ENCODE data around the gene WWOX. TPM values are rescaled to one million over a fixed set of nuclear protein-coding genes. Genes with fewer than 3 reads are reported as not detected.

Gene WWOX
- total and polyA plus RNA-seq, 2 of the 8 experiments (the other 6 are each of a cell fraction or from before 2014, with no cell fraction given) = 5.4 to 16.7 TPM

- H2BK120ac ChIP-seq (replicated peaks; ENCODE audit: low read depth, low read length) = no peak overlapping the region
- H3K4ac ChIP-seq (replicated peaks; ENCODE audit: insufficient read length, low read depth, low read length) = no peak overlapping the region
- H4K91ac ChIP-seq (replicated peaks; ENCODE audit: insufficient read length, low read length) = no peak overlapping the region
- no peaks in the 10 kb centered on the region for H3K36me3 ChIP-seq (ENCODE audit: control insufficient read depth in 2 of 4, insufficient read depth in 4 of 4, low read length in 3 of 4)
- H3K4me2 ChIP-seq (ENCODE audit: insufficient read depth in 1 of 2, low read depth in 2 of 2, low read length in 2 of 2) = no peak overlapping the region
- H3K4me1 ChIP-seq (replicated peaks in 1 of 4; ENCODE audit: control insufficient read depth in 3 of 4, insufficient read depth in 4 of 4, low read length in 3 of 4) = peaks cover 0 to 6% (median 3%) of the 10 kb centered on the region in 4 experiments; a peak in 4 of 7 replicates
- no peak overlapping the region for H4K5ac ChIP-seq (ENCODE audit: insufficient read length, low read depth, low read length)
- no peak overlapping the region for H2AFZ ChIP-seq (ENCODE audit: low read length)
- H3K79me1 ChIP-seq (ENCODE audit: low read depth, low read length) = no peaks in the 10 kb centered on the region; the same call in 1 of the 2 replicates
- H3K14ac ChIP-seq (ENCODE audit: insufficient read length) = no peak overlapping the region
- no peak overlapping the region for H3K18ac ChIP-seq (ENCODE audit: extremely low read depth, low read length)
- DNase-seq (ENCODE audit: low read depth in 1 of 2, low spot score in 2 of 2) (no peak), FAIRE-seq (no peak)
- no peak overlapping the region for H4K8ac ChIP-seq (ENCODE audit: extremely low read depth, insufficient read depth, low read length)
- no peak overlapping the region for H3K9ac ChIP-seq (replicated peaks in 1 of 4; ENCODE audit: extremely low read depth in 1 of 4, low read depth in 3 of 4, low read length in 3 of 4)
- no peaks in the 10 kb centered on the region for H3K23me2 ChIP-seq (ENCODE audit: low read depth, low read length)
- no peak overlapping the region for H3K27ac ChIP-seq (ENCODE audit: low read depth, low read length)
- ChIA-PET POLR2A (ENCODE audit: partially characterized antibody) (no interaction called here), CTCF (ENCODE audit: partially characterized antibody) (no interaction called here)
- TF ChIP-seq MAFK (IDR thresholded peaks at IDR 0.05; ENCODE audit: low read depth, low read length) = no peak
- no peak for TF ChIP-seq BACH1 (IDR thresholded peaks at IDR 0.05; ENCODE audit: low read length)
- no peak for TF ChIP-seq CEBPB (IDR thresholded peaks at IDR 0.05; ENCODE audit: low read depth, low read length)
- TF ChIP-seq TCF12 (IDR thresholded peaks at IDR 0.05; ENCODE audit: low read depth, low read length) = no peak
- TF ChIP-seq EZH2 (IDR thresholded peaks at IDR 0.05; ENCODE audit: low read depth, low read length, severe bottlenecking) = no peak
- TF ChIP-seq CHD2 (IDR thresholded peaks at IDR 0.05; ENCODE audit: low read length) = no peak
- no peak for TF ChIP-seq RAD21 (IDR thresholded peaks at IDR 0.05 in 1 of 2, conservative IDR thresholded peaks at IDR 0.05 in 1 of 2; ENCODE audit: low read depth in 2 of 2, low read length in 2 of 2)
- no peak overlapping the region for H3K4me3 ChIP-seq (ENCODE audit: extremely low read depth in 1 of 4, insufficient read depth in 2 of 4, low read depth in 3 of 4, low read length in 4 of 4)
- H2BK20ac ChIP-seq (ENCODE audit: low read length) = no peak overlapping the region
- no peaks in the 10 kb centered on the region for H4K20me1 ChIP-seq (replicated peaks in 1 of 2; ENCODE audit: control insufficient read depth in 1 of 2, insufficient read depth in 2 of 2, low read length in 2 of 2)
- no peaks in the 10 kb centered on the region for H3K9me3 ChIP-seq (ENCODE audit: insufficient read depth in 2 of 2, low read depth in 1 of 2, low read length in 1 of 2)
- no peak overlapping the region for H2AK5ac ChIP-seq (ENCODE audit: low read depth, low read length)
- no peak overlapping the region for H3K56ac ChIP-seq (replicated peaks; ENCODE audit: insufficient read length, low read depth, low read length)
- H3K27me3 ChIP-seq (replicated peaks in 1 of 4; ENCODE audit: control insufficient read depth in 3 of 4, extremely low read depth in 1 of 4, insufficient read depth in 3 of 4, low read length in 3 of 4) = no peaks in the 10 kb centered on the region
- no peak overlapping the region for H2BK5ac ChIP-seq (ENCODE audit: low read depth, low read length)
- WGBS, 2 experiments (ENCODE audit: extremely low coverage in 1 of 2, insufficient coverage in 1 of 2, insufficient read length in 1 of 2, insufficient replicate concordance in 2 of 2, low coverage in 1 of 2, low lambda C conversion rate in 2 of 2, missing lambda C conversion rate in 1 of 2) = 100% methylated on average over 3 of the region's 3 CpGs; no CpG with 5 or more reads in 1 of the 2 experiments
- no peak overlapping the region for H2BK15ac ChIP-seq (ENCODE audit: low read length)
- no peaks in the 10 kb centered on the region for H3K79me2 ChIP-seq (ENCODE audit: control insufficient read depth in 1 of 2, insufficient read depth in 2 of 2, low read length in 2 of 2)
- no peak overlapping the region for H2BK12ac ChIP-seq (ENCODE audit: low read depth, low read length)
- H3K23ac ChIP-seq (ENCODE audit: insufficient read length) = no peak overlapping the region
Measured at GRCh38 chr16:79154086-79154485, 1054.6 kb downstream of the WWOX start.

Data from H1 (cell line).